ENCODE measurements around the gene TLX1.

Gene TLX1

GRCh38 chr10:101123085-101123814 is 7.8 kb upstream of the TLX1 start:
- TF ChIP-seq CTCF (IDR thresholded peaks at IDR 0.05; ENCODE audit: low read depth, low read length, poor library complexity, severe bottlenecking): no peak
- TF ChIP-seq EZH2phosphoT487 (IDR thresholded peaks at IDR 0.05; ENCODE audit: borderline replicate concordance, low read length): no peak
- Histone ChIP-seq H3K27me3 (ENCODE audit: control insufficient read depth, low read length) (peaks cover 84% of the 10 kb centered on the region), H4K20me1 (ENCODE audit: control insufficient read depth, insufficient read depth, low read depth, low read length) (no peaks in the 10 kb centered on the region), H3K27ac (ENCODE audit: low read depth, low read length) (no peak overlapping the region), H3K4me3 (ENCODE audit: low read length) (no peak overlapping the region), H3K9me3 (ENCODE audit: control insufficient read depth, insufficient read depth, low read length) (no peaks in the 10 kb centered on the region), H3F3A (ENCODE audit: control insufficient read depth, insufficient read depth) (no peaks in the 10 kb centered on the region), H3K36me3 (ENCODE audit: control insufficient read depth, low read length) (no peaks in the 10 kb centered on the region), H3K79me2 (ENCODE audit: control insufficient read depth, low read length) (no peaks in the 10 kb centered on the region), H3K4me2 (ENCODE audit: low read length) (no peak overlapping the region), H3K4me1 (ENCODE audit: control insufficient read depth, low read length) (peaks cover 12% of the 10 kb centered on the region), H3K9me2 (replicated peaks; ENCODE audit: control insufficient read depth, low read length) (no peaks in the 10 kb centered on the region)

- Histone ChIP-seq H3K4me2 (ENCODE audit: low read length) (no peak overlapping the region), H3F3A (ENCODE audit: control insufficient read depth, insufficient read depth) (no peaks in the 10 kb centered on the region), H3K4me3 (ENCODE audit: low read length) (no peak overlapping the region), H3K27ac (ENCODE audit: low read depth, low read length) (no peak overlapping the region), H3K4me1 (ENCODE audit: control insufficient read depth, low read length) (peaks cover 12% of the 10 kb centered on the region), H3K9me3 (ENCODE audit: control insufficient read depth, insufficient read depth, low read length) (no peaks in the 10 kb centered on the region), H3K27me3 (ENCODE audit: control insufficient read depth, low read length) (peaks cover 88% of the 10 kb centered on the region), H4K20me1 (ENCODE audit: control insufficient read depth, insufficient read depth, low read depth, low read length) (no peaks in the 10 kb centered on the region), H3K9me2 (replicated peaks; ENCODE audit: control insufficient read depth, low read length) (no peaks in the 10 kb centered on the region), H3K36me3 (ENCODE audit: control insufficient read depth, low read length) (no peaks in the 10 kb centered on the region), H3K79me2 (ENCODE audit: control insufficient read depth, low read length) (no peaks in the 10 kb centered on the region)
- TF ChIP-seq CTCF (IDR thresholded peaks at IDR 0.05; ENCODE audit: low read depth, low read length, poor library complexity, severe bottlenecking) (no peak), EZH2phosphoT487 (IDR thresholded peaks at IDR 0.05; ENCODE audit: borderline replicate concordance, low read length) (no peak)
Observed at GRCh38 chr10:101123815-101124617, 7.1 kb upstream of the TLX1 start.

- no peak overlapping the region for H3K27ac ChIP-seq (ENCODE audit: low read depth, low read length)
- no peaks in the 10 kb centered on the region for H3K79me2 ChIP-seq (ENCODE audit: control insufficient read depth, low read length)
- H4K20me1 ChIP-seq (ENCODE audit: control insufficient read depth, insufficient read depth, low read depth, low read length): no peaks in the 10 kb centered on the region
- H3K9me3 ChIP-seq (ENCODE audit: control insufficient read depth, insufficient read depth, low read length): no peaks in the 10 kb centered on the region
- TF ChIP-seq CTCF (IDR thresholded peaks at IDR 0.05; ENCODE audit: low read depth, low read length, poor library complexity, severe bottlenecking) (no peak), EZH2phosphoT487 (IDR thresholded peaks at IDR 0.05; ENCODE audit: borderline replicate concordance, low read length) (no peak)
- H3K9me2 ChIP-seq (replicated peaks; ENCODE audit: control insufficient read depth, low read length): no peaks in the 10 kb centered on the region
- H3K4me2 ChIP-seq (ENCODE audit: low read length): no peak overlapping the region
- H3K36me3 ChIP-seq (ENCODE audit: control insufficient read depth, low read length): no peaks in the 10 kb centered on the region
- H3K4me3 ChIP-seq (ENCODE audit: low read length): no peak overlapping the region
- no peaks in the 10 kb centered on the region for H3F3A ChIP-seq (ENCODE audit: control insufficient read depth, insufficient read depth)
- peaks cover 12% of the 10 kb centered on the region for H3K4me1 ChIP-seq (ENCODE audit: control insufficient read depth, low read length)
- H3K27me3 ChIP-seq (ENCODE audit: control insufficient read depth, low read length): peaks cover 93% of the 10 kb centered on the region
Observed at GRCh38 chr10:101124933-101125332, 6.2 kb upstream of the TLX1 start.
